Large intestine (tissue), 3 donors: Measurements from ENCODE around the gene TNFRSF14. TPM values are rescaled to one million over a fixed set of nuclear protein-coding genes. Genes with fewer than 3 reads are reported as not detected.

Experiments
- DNase-seq, 2 donors: peaks; one replicate each; pipeline versions ENCODE4 v3.0.0 to v3.0.0-alpha.2; 2013
- H3K27ac ChIP-seq: one replicate; pipeline ENCODE4 v1.5.1; 2013; ENCODE audit warnings: low read length
- H3K27me3 ChIP-seq: 2 replicates; pipeline ENCODE4 v1.6.1; 2013; ENCODE audit warnings: low read length; ENCODE audit not compliant: control insufficient read depth, insufficient read depth
- H3K36me3 ChIP-seq: 2 replicates; pipeline ENCODE4 v1.6.1; 2013; ENCODE audit warnings: low read length; ENCODE audit not compliant: control insufficient read depth, insufficient read depth
- H3K4me1 ChIP-seq: one replicate; pipeline ENCODE4 v1.6.1; 2013; ENCODE audit warnings: low read length; ENCODE audit not compliant: control insufficient read depth, insufficient read depth
- H3K4me3 ChIP-seq: one replicate; pipeline ENCODE4 v1.5.1; 2013; ENCODE audit warnings: low read length
- H3K9me3 ChIP-seq: one replicate; pipeline ENCODE4 v1.6.1; 2013; ENCODE audit warnings: mild to moderate bottlenecking, low read depth, low read length, moderate library complexity; ENCODE audit not compliant: control insufficient read depth
- WGBS: methylation state at CpG from one replicate; pipeline ENCODE4 v1.1.5; 2013; ENCODE audit warnings: low lambda C conversion rate; ENCODE audit not compliant: insufficient coverage; 5-methylcytosine and 5-hydroxymethylcytosine counted together
- polyA plus RNA-seq: library from polyadenylated mRNA; unstranded; fragments of 120-200 nt; gene quantifications from one replicate; pipeline ENCODE4 v1.2.1, GENCODE V29; 2013

TNFRSF14 gene
- polyA plus RNA-seq, 1 donor: 318 TPM

DNA sequence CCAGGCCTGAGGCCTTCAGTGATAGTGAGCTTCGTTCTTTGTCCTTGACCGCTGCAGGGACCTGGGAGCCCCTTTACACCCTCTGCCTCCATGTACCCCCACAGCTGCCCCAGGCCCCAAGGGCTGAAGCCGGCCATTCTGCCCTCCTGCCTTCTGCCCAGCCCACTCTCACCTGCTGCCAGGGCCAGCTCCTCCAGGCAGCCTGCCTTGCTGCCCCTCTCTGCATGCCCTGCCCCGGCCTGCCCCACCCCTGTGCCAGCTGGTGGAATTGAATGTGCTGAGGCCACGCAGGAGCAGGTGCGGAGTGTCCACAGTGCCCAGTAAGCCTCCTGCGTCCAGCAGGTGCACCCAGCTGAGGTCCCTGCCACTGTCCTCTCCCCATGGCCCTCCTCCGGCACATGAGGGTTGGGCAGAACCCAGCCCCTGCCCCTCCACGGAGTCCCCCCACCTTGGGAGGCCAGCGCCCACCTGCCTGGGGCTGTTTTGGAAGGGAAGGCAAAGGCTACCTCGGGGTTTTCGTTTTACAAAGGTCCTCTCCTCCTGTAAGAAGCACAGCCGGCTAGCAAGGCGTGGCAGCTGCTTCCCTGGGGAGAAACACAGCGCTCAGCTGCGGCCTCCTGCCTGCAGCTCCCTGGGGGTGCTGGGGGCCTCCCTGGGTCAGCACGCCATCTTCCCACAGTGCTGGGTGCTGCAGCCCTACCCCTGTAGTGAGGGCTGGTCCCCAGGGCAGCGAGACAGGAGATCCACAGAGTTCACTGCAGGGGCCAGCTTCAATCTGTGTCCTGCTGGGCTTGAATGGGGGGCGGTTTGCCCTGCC, 55.7 kb downstream of the TNFRSF14 start:
- H3K27ac ChIP-seq: no peak overlapping the region
- H3K4me3 ChIP-seq: no peak overlapping the region
- H3K27me3 ChIP-seq: no peaks in the 10 kb centered on the region
- no CpG with 5 or more reads among the region's 19 CpGs for WGBS
- no peaks in the 10 kb centered on the region for H3K9me3 ChIP-seq
- H3K4me1 ChIP-seq: peaks cover 16% of the 10 kb centered on the region
- no peak for DNase-seq
- no peaks in the 10 kb centered on the region for H3K36me3 ChIP-seq

DNA sequence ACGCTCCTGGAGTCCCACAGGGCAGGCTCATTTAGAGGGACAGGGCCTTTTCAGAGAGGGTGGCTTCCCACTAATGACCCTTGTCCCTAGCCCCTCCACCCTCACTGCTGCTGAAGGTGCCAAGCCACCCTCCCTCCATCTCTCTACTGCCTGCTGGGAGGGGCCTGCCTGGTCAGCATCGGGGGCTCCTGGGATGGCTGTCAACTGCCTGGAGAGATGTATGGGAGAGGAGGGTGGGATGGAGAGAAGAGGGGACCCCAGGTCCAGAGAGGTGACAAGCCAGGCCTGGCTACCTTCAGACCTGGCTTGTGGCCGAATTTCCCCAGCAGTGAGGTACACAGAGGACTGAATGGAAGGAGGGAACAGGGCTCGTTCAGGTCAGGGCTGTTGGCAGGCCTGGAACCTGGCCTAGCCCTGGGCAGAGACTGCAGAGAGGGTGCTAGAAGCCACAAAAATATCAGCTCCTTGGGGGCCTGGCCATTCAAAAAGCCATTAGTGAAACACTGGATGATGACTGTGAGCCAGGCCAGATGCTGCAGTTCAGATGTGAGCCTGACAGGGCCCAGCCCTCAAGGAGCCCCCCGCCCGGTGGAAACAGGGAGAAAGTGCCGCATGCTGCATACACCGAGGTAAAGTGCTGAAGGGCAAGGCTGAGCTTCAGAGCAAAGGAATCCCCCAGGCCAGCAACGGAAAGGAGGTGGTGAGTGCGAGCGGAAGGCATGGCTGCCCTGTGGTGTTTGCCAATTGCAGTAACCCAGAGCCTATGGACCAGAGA, 56.6 kb downstream of the TNFRSF14 start:
- peaks cover 16% of the 10 kb centered on the region for H3K4me1 ChIP-seq
- H3K4me3 ChIP-seq: no peak overlapping the region
- H3K27ac ChIP-seq: no peak overlapping the region
- WGBS: no CpG with 5 or more reads among the region's 11 CpGs
- H3K9me3 ChIP-seq: no peaks in the 10 kb centered on the region
- no peaks in the 10 kb centered on the region for H3K27me3 ChIP-seq
- H3K36me3 ChIP-seq: no peaks in the 10 kb centered on the region
- DNase-seq: no peak

Other genes with a start within 250 kb of the TNFRSF14 start
- 10.3 TPM for gene MORN1, start 164.8 kb upstream of the TNFRSF14 start, polyA plus RNA-seq
- 139 TPM for gene RER1, start 164.5 kb upstream of the TNFRSF14 start, polyA plus RNA-seq
- 20.5 TPM for gene PEX10, start 143.8 kb upstream of the TNFRSF14 start, polyA plus RNA-seq
- gene PLCH2, start 80.1 kb upstream of the TNFRSF14 start, polyA plus RNA-seq: 5.0 TPM
- gene PANK4, start 29.8 kb upstream of the TNFRSF14 start, polyA plus RNA-seq: 20.7 TPM
- 0.31 TPM for gene HES5, start 26.1 kb upstream of the TNFRSF14 start, polyA plus RNA-seq
- 120 TPM for gene PRXL2B, start 30.4 kb downstream of the TNFRSF14 start, polyA plus RNA-seq
- 14.3 TPM for gene MMEL1, start 76.6 kb downstream of the TNFRSF14 start, polyA plus RNA-seq
- 1.5 TPM for gene TTC34, start 245.3 kb downstream of the TNFRSF14 start, polyA plus RNA-seq